Gastrocnemius medialis (tissue), 4 donors: ENCODE results near the gene AGAP2. TPM values are rescaled to one million over a fixed set of nuclear protein-coding genes. Genes with fewer than 3 reads are reported as not detected.

Experiments used
- ATAC-seq, 2 donors: fragments of 150-250 bp; one replicate each; pipeline ENCODE4 v1.9.1; 2016
- DNase-seq, 2 donors: peaks; one replicate each; pipeline ENCODE4 v3.0.0-alpha.2; 2019
- H3K27ac ChIP-seq, 4 donors: fragments of 200-600 bp; sonication (generic); 1 replicate in 1 of 4; 2 replicates in 3 of 4; pipeline ENCODE4 v1.5.1; 2016 to 2018; ENCODE audit warnings: mild to moderate bottlenecking in 2 of 4, moderate library complexity in 1 of 4
- H3K27me3 ChIP-seq, 3 donors: fragments of 200-600 bp; sonication (generic) in 2 of 3; 1 replicate in 1 of 3; 2 replicates in 2 of 3; pipeline versions ENCODE4 v1.5.1 to v1.6.0; 2016 to 2019; ENCODE audit warnings: mild to moderate bottlenecking in 1 of 3, moderate library complexity in 1 of 3
- H3K36me3 ChIP-seq, 2 donors: fragments of 200-600 bp; sonication (generic) in 1 of 2; one replicate each; pipeline ENCODE4 v1.5.1; 2017 to 2018
- H3K4me1 ChIP-seq, 2 donors: fragments of 200-600 bp; sonication (generic) in 1 of 2; one replicate each; pipeline ENCODE4 v1.5.1; 2016 to 2017; ENCODE audit warnings: mild to moderate bottlenecking in 2 of 2
- H3K4me3 ChIP-seq, 4 donors: fragments of 200-600 bp; sonication (generic) in 3 of 4; 1 replicate in 1 of 4; 2 replicates in 3 of 4; pipeline ENCODE4 v1.5.1; 2016 to 2019; ENCODE audit warnings: mild to moderate bottlenecking in 2 of 4
- H3K9me3 ChIP-seq, 3 donors: fragments of 200-600 bp; sonication (generic) in 2 of 3; 1 replicate in 1 of 3; 2 replicates in 2 of 3; pipeline ENCODE4 v1.5.1; 2016 to 2019
- CTCF ChIP-seq, 5 experiments: fragments of 450-650 bp in 3 of 5; fragments of 200-600 bp in 2 of 5; sonication (generic) in 2 of 5; IDR thresholded peaks in 4 of 5; conservative IDR thresholded peaks in 1 of 5; 1 replicate in 4 of 5; 2 replicates in 1 of 5; pipeline ENCODE4 v1.5.1; 2016 to 2019; ENCODE audit warnings: antibody characterized with exemption in 5 of 5, mild to moderate bottlenecking in 3 of 5, moderate library complexity in 3 of 5
- POLR2A ChIP-seq, 2 donors: fragments of 450-650 bp; IDR thresholded peaks; one replicate each; pipeline ENCODE4 v1.6.1; 2017; ENCODE audit warnings: antibody characterized with exemption in 2 of 2, mild to moderate bottlenecking in 2 of 2, moderate library complexity in 2 of 2
- in situ Hi-C, 4 donors: fragments of 200-750 bp; cut with MboI; loops; one replicate each; pipeline versions ENCODE4 v1.15.0 to v1.8.0; 2017; ENCODE audit warnings: low sequenced_read_pairs in 4 of 4
- intact Hi-C: fragments of 100-400 bp; cut with DNase I; formaldehyde crosslinking; loops from one replicate; pipeline ENCODE4 v1.15.1; 2023; ENCODE audit warnings: low total_unique reads
- total RNA-seq, 4 donors: library from RNA; depleted of rRNA; stranded (reverse); fragments of >200 nt; gene quantifications; one replicate each; pipeline versions ENCODE4 v1.1.0 to v1.2.3, GENCODE V29; 2016

Gene AGAP2
- total RNA-seq, 4 donors from 2014 or later: 1.8 to 5.4 (median 3.7) TPM

- Histone ChIP-seq H3K4me3 (peak within 1 kb of the TSS; percentile 79 to 97 (median 90)), H3K4me1 (peaks cover 17 to 20% of the 10 kb centered on the region in 2 donors), H3K9me3 (no peaks in the 10 kb centered on the region), H3K36me3 (peaks cover 0 to 39% of the 10 kb centered on the region in 2 donors), H3K27ac (peak within 1 kb of the TSS; percentile 84 to 94 (median 87)), H3K27me3 (peaks cover under 1 to 3% (median 3%) of the 10 kb centered on the region in 3 donors)
- DNase-seq (peak; percentile 89 to 92), ATAC-seq (peak; percentile 92 to 97)
- TF ChIP-seq CTCF (IDR thresholded peaks at IDR 0.05 in 4 of 5, conservative IDR thresholded peaks at IDR 0.05 in 1 of 5) (no peak), POLR2A (IDR thresholded peaks at IDR 0.05) (peak; percentile 44 to 45)
- intact Hi-C loops (loop anchor here (1.0 to 2.0 kb wide), 2 partner anchors 10 to 19 kb away; partner anchors contain the start of genes CDK4 and TSFM), in situ Hi-C loops (no loop called here)
These were observed 33.4 kb upstream of the AGAP2 start, which contains the start of gene METTL1 for GRCh38 chr12:57771873-57772428. Gene METTL1, minus strand, starts transcription at chr12:57772105. Its CDS starts 22 bp downstream, at chr12:57772083.

- in situ Hi-C loops: no loop called here
- peak; percentile 53 to 70 for ATAC-seq
These were observed 32.8 kb upstream of the AGAP2 start for GRCh38 chr12:57771236-57771872.

GRCh38 chr12:57770734-57771133 lies 32.2 kb upstream of the AGAP2 start:
- DNase-seq (no peak), ATAC-seq (no peak)
- TF ChIP-seq POLR2A (IDR thresholded peaks at IDR 0.05): no peak
- TF ChIP-seq CTCF (IDR thresholded peaks at IDR 0.05 in 4 of 5, conservative IDR thresholded peaks at IDR 0.05 in 1 of 5): no peak
- peaks cover 25 to 32% of the 10 kb centered on the region in 2 donors for H3K4me1 ChIP-seq
- peaks cover 13 to 15% (median 14%) of the 10 kb centered on the region in 3 donors for H3K27me3 ChIP-seq
- in situ Hi-C loops: no loop called here
- H3K27ac ChIP-seq: no peak overlapping the region
- intact Hi-C loops: no loop called here
- no peaks in the 10 kb centered on the region for H3K9me3 ChIP-seq
- H3K36me3 ChIP-seq: peaks cover 0 to 35% of the 10 kb centered on the region in 2 donors
- peak overlapping the region in 1 of 4 donors; percentile 79 for H3K4me3 ChIP-seq

More at GRCh38 chr12:57771236-57771872, 32.8 kb upstream of the AGAP2 start:
- peak; percentile 66 to 68 for DNase-seq
- TF ChIP-seq POLR2A (IDR thresholded peaks at IDR 0.05): no peak
- no peak for TF ChIP-seq CTCF (IDR thresholded peaks at IDR 0.05 in 4 of 5, conservative IDR thresholded peaks at IDR 0.05 in 1 of 5)
- peaks cover 22 to 26% of the 10 kb centered on the region in 2 donors for H3K4me1 ChIP-seq
- H3K36me3 ChIP-seq: peaks cover 0 to 39% of the 10 kb centered on the region in 2 donors
- peak overlapping the region; percentile 79 to 97 (median 90) for H3K4me3 ChIP-seq
- H3K9me3 ChIP-seq: no peaks in the 10 kb centered on the region
- intact Hi-C loops: no loop called here
- peaks cover 7 to 9% (median 9%) of the 10 kb centered on the region in 3 donors for H3K27me3 ChIP-seq
- H3K27ac ChIP-seq: peak overlapping the region; percentile 84 to 94 (median 87)

- H3K9me3 ChIP-seq: no peaks in the 10 kb centered on the region
- in situ Hi-C loops (no loop called here), intact Hi-C loops (no loop called here)
- no peak for ATAC-seq
- H3K4me1 ChIP-seq: peaks cover 31 to 41% of the 10 kb centered on the region in 2 donors
- TF ChIP-seq POLR2A (IDR thresholded peaks at IDR 0.05) (no peak), CTCF (IDR thresholded peaks at IDR 0.05 in 4 of 5, conservative IDR thresholded peaks at IDR 0.05 in 1 of 5) (no peak)
- H3K36me3 ChIP-seq: peaks cover 0 to 33% of the 10 kb centered on the region in 2 donors
- H3K27ac ChIP-seq: no peak overlapping the region
- H3K4me3 ChIP-seq: no peak overlapping the region
- peaks cover 24 to 27% (median 26%) of the 10 kb centered on the region in 3 donors for H3K27me3 ChIP-seq
- DNase-seq: no peak
These were observed 31.1 kb upstream of the AGAP2 start for GRCh38 chr12:57769594-57769993.
